CD8-positive, alpha-beta memory T cell (primary cell): Measurements from ENCODE around the gene C4orf51. TPM values are rescaled to one million over a fixed set of nuclear protein-coding genes. Genes with fewer than 3 reads are reported as not detected.

Experiments
- CTCF ChIA-PET: fragments of 350-600 bp; sonication (Branson Sonifier 250); formaldehyde crosslinking; loops from one replicate; lab custom pipeline; 2021; ENCODE audit warnings: antibody characterized with exemption; lab: Charles Lee
- POLR2A ChIA-PET: fragments of 350-600 bp; sonication (Branson Sonifier 250); formaldehyde crosslinking; loops from one replicate; lab custom pipeline; 2021; ENCODE audit warnings: antibody characterized with exemption; lab: Charles Lee
- DNase-seq, 5 donors: peaks; one replicate each; pipeline versions ENCODE4 v3.0.0 to v3.0.0-alpha.2; 2020 to 2022; ENCODE audit warnings: mixed read lengths in 1 of 5
- H3K27ac ChIP-seq: one replicate; pipeline ENCODE4 v1.7.0; 2013; ENCODE audit warnings: low read depth, mild to moderate bottlenecking, low read length, moderate library complexity
- H3K27me3 ChIP-seq: 2 replicates; pipeline ENCODE4 v1.7.0; 2013; ENCODE audit warnings: low read length, mild to moderate bottlenecking; ENCODE audit not compliant: insufficient read depth, poor library complexity, severe bottlenecking
- H3K36me3 ChIP-seq: 2 replicates; pipeline ENCODE4 v1.7.0; 2013; ENCODE audit warnings: mild to moderate bottlenecking, low read length, moderate library complexity; ENCODE audit not compliant: insufficient read depth
- H3K4me1 ChIP-seq: 2 replicates; pipeline ENCODE4 v1.7.0; 2013; ENCODE audit warnings: mild to moderate bottlenecking, low read length, moderate library complexity; ENCODE audit not compliant: insufficient read depth
- H3K4me3 ChIP-seq: 2 replicates; pipeline ENCODE4 v1.7.0; 2013; ENCODE audit warnings: mild to moderate bottlenecking, low read length
- H3K9me3 ChIP-seq: 2 replicates; pipeline ENCODE4 v1.7.0; 2013; ENCODE audit warnings: mild to moderate bottlenecking, low read length
- H3K27ac Mint-ChIP-seq, 8 donors: one replicate each; pipeline ENCODE4 v1.8.0; 2020 to 2021; ENCODE audit warnings: mixed read lengths in 8 of 8, mild to moderate bottlenecking in 6 of 8, inconsistent platforms in 3 of 8, moderate library complexity in 3 of 8
- H3K27me3 Mint-ChIP-seq, 2 donors: one replicate each; pipeline ENCODE4 v1.8.0; 2020 to 2021; ENCODE audit warnings: mixed read lengths in 2 of 2, mild to moderate bottlenecking in 1 of 2, moderate library complexity in 1 of 2
- H3K36me3 Mint-ChIP-seq, 3 donors: one replicate each; pipeline ENCODE4 v1.8.0; 2020 to 2021; ENCODE audit warnings: mixed read lengths in 3 of 3, inconsistent platforms in 1 of 3, mild to moderate bottlenecking in 1 of 3
- H3K4me1 Mint-ChIP-seq, 3 donors: one replicate each; pipeline ENCODE4 v1.8.0; 2020 to 2021; ENCODE audit warnings: mixed read lengths in 3 of 3, inconsistent platforms in 1 of 3, mild to moderate bottlenecking in 1 of 3
- H3K4me3 Mint-ChIP-seq, 7 donors: one replicate each; pipeline ENCODE4 v1.8.0; 2020 to 2021; ENCODE audit warnings: mixed read lengths in 7 of 7, mild to moderate bottlenecking in 6 of 7, moderate library complexity in 4 of 7, inconsistent platforms in 2 of 7
- H3K9me3 Mint-ChIP-seq, 5 donors: one replicate each; pipeline ENCODE4 v1.8.0; 2020 to 2022; ENCODE audit warnings: mixed read lengths in 5 of 5, mild to moderate bottlenecking in 3 of 5, moderate library complexity in 2 of 5, inconsistent platforms in 1 of 5
- polyA plus RNA-seq: library from polyadenylated mRNA; unstranded; fragments of 300-500 nt; fragmentation: Illumina TruSeq; gene quantifications from one replicate; pipeline ENCODE4 v1.2.3, GENCODE V29; 2021
- total RNA-seq, 2 experiments: library from RNA; stranded (reverse); gene quantifications; one replicate each; pipeline ENCODE4 v1.2.3, GENCODE V29; 2021

Gene C4orf51
- total and polyA plus RNA-seq, 3 experiments from 2014 or later = not detected

DNA sequence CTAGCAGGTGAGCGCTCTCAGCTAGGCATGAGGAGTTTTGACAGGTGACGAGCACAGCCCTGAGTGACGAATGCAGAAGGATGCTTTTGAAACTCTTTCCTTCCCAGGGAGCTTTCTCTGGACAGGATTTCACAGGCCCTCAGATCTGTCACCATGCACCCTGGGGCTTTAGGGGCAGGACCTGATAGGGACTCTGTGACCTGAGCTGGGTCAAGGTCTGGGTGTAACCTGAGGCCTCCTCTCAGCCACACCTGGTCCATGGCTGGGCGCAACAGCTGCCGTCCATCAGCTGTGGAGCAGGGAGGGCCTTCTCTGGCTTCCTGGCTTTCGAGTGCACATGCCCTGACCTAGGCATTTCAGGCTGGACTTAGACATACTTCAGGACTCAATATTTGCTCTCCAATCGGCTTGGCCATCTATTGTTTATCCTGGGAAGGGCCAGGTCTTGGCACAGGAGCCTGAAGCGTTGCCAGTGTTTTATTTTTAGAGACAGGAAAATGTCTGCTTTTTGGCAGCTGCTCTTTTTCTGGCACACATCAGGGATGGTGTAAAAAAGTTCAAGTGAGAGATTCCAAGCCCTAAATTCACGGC, 56.4 kb downstream of the C4orf51 start:
- no peak overlapping the region for H3K4me3 Mint-ChIP-seq
- Histone ChIP-seq H3K27me3 (peaks cover under 1% of the 10 kb centered on the region), H3K36me3 (no peaks in the 10 kb centered on the region), H3K27ac (no peak overlapping the region), H3K4me1 (peaks cover 5% of the 10 kb centered on the region), H3K4me3 (no peak overlapping the region), H3K9me3 (no peaks in the 10 kb centered on the region)
- no peak overlapping the region for H3K27ac Mint-ChIP-seq
- no peaks in the 10 kb centered on the region for H3K9me3 Mint-ChIP-seq
- peaks cover 12 to 23% (median 16%) of the 10 kb centered on the region in 3 donors for H3K4me1 Mint-ChIP-seq
- no peaks in the 10 kb centered on the region for H3K36me3 Mint-ChIP-seq
- H3K27me3 Mint-ChIP-seq = no peaks in the 10 kb centered on the region
- POLR2A ChIA-PET = no interaction called here
- DNase-seq = no peak
- CTCF ChIA-PET = no interaction called here

DNA sequence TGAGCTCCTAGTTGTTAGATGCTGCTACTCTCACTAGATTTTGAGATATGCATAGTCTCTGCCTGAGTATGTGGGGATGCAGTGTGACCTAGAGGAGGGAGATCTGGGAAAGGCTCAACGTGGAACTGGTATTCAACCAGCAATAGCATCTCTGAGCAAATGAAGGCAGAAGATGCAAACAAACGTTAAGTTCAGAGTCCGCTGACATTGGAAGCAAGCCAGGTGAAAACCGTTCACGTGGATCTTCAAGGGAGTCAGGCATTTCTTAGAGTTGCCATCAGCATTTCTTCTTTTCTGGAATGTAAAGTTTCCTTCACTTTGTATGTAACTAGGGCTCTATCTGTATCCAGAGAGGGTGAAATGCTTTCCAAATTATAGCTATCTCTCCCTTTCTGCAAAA, 59.9 kb downstream of the C4orf51 start:
- no peak overlapping the region for H3K27ac ChIP-seq
- Mint-ChIP-seq H3K27me3 (peaks cover 0 to 5% of the 10 kb centered on the region in 2 donors), H3K9me3 (peaks cover 0 to 2% (median 0%) of the 10 kb centered on the region in 5 donors), H3K4me1 (peaks cover 0 to 2% (median 0%) of the 10 kb centered on the region in 3 donors), H3K36me3 (no peaks in the 10 kb centered on the region), H3K4me3 (no peak overlapping the region), H3K27ac (no peak overlapping the region)
- H3K36me3 ChIP-seq = no peaks in the 10 kb centered on the region
- ChIA-PET CTCF (no interaction called here), POLR2A (no interaction called here)
- no peak for DNase-seq
- H3K27me3 ChIP-seq = no peaks in the 10 kb centered on the region
- H3K4me3 ChIP-seq = no peak overlapping the region
- H3K9me3 ChIP-seq = no peaks in the 10 kb centered on the region
- H3K4me1 ChIP-seq = no peaks in the 10 kb centered on the region

DNA sequence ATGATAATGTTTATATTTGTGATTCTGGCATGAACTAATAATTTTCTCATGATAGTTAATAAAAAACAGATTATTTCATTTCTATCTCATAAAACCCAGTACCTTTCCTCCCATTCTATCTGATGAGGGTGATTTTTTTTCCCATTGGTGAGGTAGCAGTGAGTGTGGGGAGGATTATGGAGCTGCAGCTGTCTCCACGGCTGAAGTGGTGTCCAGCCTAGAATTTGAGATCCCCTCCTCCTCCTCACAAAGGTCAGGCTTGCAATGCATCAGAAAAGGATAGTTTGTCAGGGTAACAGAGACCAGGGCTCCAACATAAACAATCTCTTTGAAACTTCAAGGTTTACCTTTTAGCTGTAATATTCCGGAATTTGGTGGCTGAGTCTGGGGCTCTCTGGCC, 60.9 kb downstream of the C4orf51 start:
- ChIA-PET POLR2A (no interaction called here), CTCF (no interaction called here)
- no peak for DNase-seq
- Mint-ChIP-seq H3K4me1 (no peaks in the 10 kb centered on the region), H3K4me3 (no peak overlapping the region), H3K27ac (no peak overlapping the region), H3K27me3 (peaks cover 5 to 6% of the 10 kb centered on the region in 2 donors), H3K9me3 (peaks cover 0 to 2% (median 0%) of the 10 kb centered on the region in 5 donors), H3K36me3 (no peaks in the 10 kb centered on the region)
- no peak overlapping the region for H3K4me3 ChIP-seq
- H3K4me1 ChIP-seq = no peaks in the 10 kb centered on the region
- no peaks in the 10 kb centered on the region for H3K9me3 ChIP-seq
- no peaks in the 10 kb centered on the region for H3K36me3 ChIP-seq
- H3K27ac ChIP-seq = no peak overlapping the region
- H3K27me3 ChIP-seq = no peaks in the 10 kb centered on the region

DNA sequence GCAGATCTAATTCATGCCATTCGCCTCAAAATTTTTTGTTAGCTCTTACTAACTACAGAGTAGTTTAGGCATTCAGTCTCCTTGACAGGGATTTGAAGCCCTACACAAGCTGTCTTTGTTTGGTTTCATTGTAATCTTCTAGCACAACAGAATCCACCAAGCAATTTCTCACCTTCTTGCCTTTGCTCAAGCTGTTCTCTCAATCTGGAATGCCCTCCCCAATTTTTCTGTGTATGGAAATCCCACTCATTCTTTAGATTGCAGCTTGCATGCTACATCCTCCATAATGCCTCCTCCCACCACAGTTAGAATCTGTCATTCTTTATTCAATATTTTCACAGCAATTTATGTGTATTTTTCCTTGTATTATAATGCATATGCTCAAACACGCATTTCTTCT, 63.7 kb downstream of the C4orf51 start:
- Histone ChIP-seq H3K27me3 (no peaks in the 10 kb centered on the region), H3K4me3 (no peak overlapping the region), H3K27ac (no peak overlapping the region), H3K4me1 (no peaks in the 10 kb centered on the region), H3K36me3 (no peaks in the 10 kb centered on the region), H3K9me3 (no peaks in the 10 kb centered on the region)
- Mint-ChIP-seq H3K4me3 (no peak overlapping the region), H3K27ac (no peak overlapping the region), H3K27me3 (peaks cover 7 to 11% of the 10 kb centered on the region in 2 donors), H3K9me3 (peaks cover 0 to 2% (median 0%) of the 10 kb centered on the region in 5 donors), H3K36me3 (peaks cover 0 to 2% (median 0%) of the 10 kb centered on the region in 3 donors), H3K4me1 (no peaks in the 10 kb centered on the region)
- no peak for DNase-seq
- ChIA-PET POLR2A (no interaction called here), CTCF (no interaction called here)

DNA sequence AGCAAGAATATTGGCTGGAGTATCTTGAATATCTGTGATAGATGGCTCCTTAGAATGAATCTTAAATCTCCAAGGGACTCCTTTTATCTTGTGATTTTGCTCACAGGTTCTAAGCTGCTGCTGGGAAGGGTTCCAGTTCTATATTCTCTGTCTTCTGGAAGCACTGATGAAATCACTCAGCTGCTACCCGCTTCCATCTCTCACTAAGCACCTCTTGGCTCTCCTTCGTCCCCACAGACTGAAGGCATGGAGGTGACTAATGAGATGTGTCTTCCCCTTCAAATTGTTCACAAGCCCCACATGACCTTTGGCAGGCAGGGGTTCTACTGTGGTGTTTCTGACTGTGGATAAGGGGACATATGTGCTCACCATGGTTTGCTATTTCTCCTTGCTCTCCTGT, 75.9 kb downstream of the C4orf51 start:
- no peaks in the 10 kb centered on the region for H3K9me3 ChIP-seq
- no peaks in the 10 kb centered on the region for H3K27me3 ChIP-seq
- Mint-ChIP-seq H3K36me3 (peaks cover 11 to 20% (median 17%) of the 10 kb centered on the region in 3 donors), H3K27me3 (peaks cover 4 to 13% of the 10 kb centered on the region in 2 donors), H3K4me1 (no peaks in the 10 kb centered on the region), H3K9me3 (no peaks in the 10 kb centered on the region), H3K4me3 (no peak overlapping the region), H3K27ac (peak overlapping the region in 2 of 8 donors; percentile 1 to 26)
- CTCF ChIA-PET = no interaction called here
- POLR2A ChIA-PET = no interaction called here
- H3K4me3 ChIP-seq = no peak overlapping the region
- no peak for DNase-seq
- H3K36me3 ChIP-seq = peaks cover 5% of the 10 kb centered on the region
- no peaks in the 10 kb centered on the region for H3K4me1 ChIP-seq
- H3K27ac ChIP-seq = no peak overlapping the region

DNA sequence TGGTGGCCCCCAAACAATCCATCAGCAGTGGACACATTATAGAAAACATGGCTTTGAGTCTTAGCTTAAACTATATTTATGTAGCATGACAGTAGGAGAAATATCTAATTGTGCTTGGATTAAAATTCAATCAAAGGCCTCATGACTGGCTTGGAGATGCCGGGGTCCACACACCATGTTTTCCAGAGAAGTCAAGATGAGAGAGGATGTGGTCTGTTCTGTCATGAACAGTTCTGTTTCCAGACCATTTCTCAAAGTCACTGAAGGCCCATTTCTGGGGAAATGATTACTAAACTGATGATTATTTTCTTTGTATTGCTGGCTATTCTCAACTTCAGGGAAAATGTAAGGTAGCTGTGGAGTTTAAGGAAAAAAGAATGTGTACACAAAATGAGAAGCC, 76.3 kb downstream of the C4orf51 start:
- no peak overlapping the region for H3K4me3 Mint-ChIP-seq
- H3K9me3 Mint-ChIP-seq = no peaks in the 10 kb centered on the region
- no peak for DNase-seq
- no peaks in the 10 kb centered on the region for H3K4me1 ChIP-seq
- H3K4me1 Mint-ChIP-seq = no peaks in the 10 kb centered on the region
- ChIA-PET POLR2A (no interaction called here), CTCF (no interaction called here)
- peaks cover 11 to 23% (median 18%) of the 10 kb centered on the region in 3 donors for H3K36me3 Mint-ChIP-seq
- peak overlapping the region in 1 of 8 donors; percentile 30 for H3K27ac Mint-ChIP-seq
- H3K4me3 ChIP-seq = no peak overlapping the region
- H3K36me3 ChIP-seq = peaks cover 5% of the 10 kb centered on the region
- H3K27me3 ChIP-seq = no peaks in the 10 kb centered on the region
- no peak overlapping the region for H3K27ac ChIP-seq
- H3K27me3 Mint-ChIP-seq = peaks cover 4 to 9% of the 10 kb centered on the region in 2 donors
- no peaks in the 10 kb centered on the region for H3K9me3 ChIP-seq

DNA sequence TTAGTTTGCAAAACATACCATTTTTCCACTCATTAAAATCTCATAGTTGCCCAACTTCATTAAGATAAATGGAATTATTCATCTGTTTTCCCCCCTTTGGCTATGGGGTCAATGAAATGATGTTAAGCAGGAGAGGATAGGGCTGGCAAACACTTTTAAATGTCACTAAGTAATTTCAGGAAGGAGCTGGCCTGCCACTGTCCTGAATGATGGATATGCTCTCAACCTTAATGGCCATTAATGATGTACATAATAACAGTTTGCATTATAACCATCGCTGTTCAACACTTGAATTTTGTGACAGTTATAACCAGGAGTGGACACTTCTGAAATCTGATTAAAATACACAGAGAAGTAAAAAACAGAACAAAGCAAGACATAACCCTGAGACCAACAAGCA, 77.2 kb downstream of the C4orf51 start:
- H3K4me1 Mint-ChIP-seq = no peaks in the 10 kb centered on the region
- POLR2A ChIA-PET = no interaction called here
- H3K27ac Mint-ChIP-seq = no peak overlapping the region
- Histone ChIP-seq H3K27ac (no peak overlapping the region), H3K27me3 (no peaks in the 10 kb centered on the region), H3K9me3 (no peaks in the 10 kb centered on the region), H3K4me3 (no peak overlapping the region), H3K4me1 (no peaks in the 10 kb centered on the region), H3K36me3 (peaks cover 5% of the 10 kb centered on the region)
- CTCF ChIA-PET = no interaction called here
- DNase-seq = no peak
- H3K27me3 Mint-ChIP-seq = peaks cover 3 to 4% of the 10 kb centered on the region in 2 donors
- H3K4me3 Mint-ChIP-seq = no peak overlapping the region
- H3K9me3 Mint-ChIP-seq = no peaks in the 10 kb centered on the region
- peaks cover 11 to 32% (median 22%) of the 10 kb centered on the region in 3 donors for H3K36me3 Mint-ChIP-seq

DNA sequence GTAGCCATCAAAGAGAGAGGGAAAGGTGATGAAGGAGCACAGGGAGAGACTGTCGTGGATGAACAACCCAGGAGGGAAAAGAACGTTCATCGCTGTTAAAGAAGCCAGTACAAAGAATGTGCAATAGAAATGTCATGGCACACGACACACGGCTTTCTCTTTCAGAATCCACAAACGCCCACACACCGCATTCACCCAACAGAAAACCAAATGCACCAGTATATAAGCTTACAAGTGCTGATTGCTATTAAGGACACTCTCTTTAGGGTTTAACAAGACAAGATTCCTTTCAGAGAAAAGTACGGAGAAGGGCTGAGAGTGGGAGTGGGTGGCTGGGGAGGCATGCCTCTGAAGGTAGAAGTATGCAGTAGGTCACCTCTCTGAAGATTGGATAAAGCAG, 80.2 kb downstream of the C4orf51 start:
- Histone ChIP-seq H3K36me3 (peaks cover 18% of the 10 kb centered on the region), H3K27ac (no peak overlapping the region), H3K27me3 (no peaks in the 10 kb centered on the region), H3K4me1 (no peaks in the 10 kb centered on the region), H3K9me3 (no peaks in the 10 kb centered on the region), H3K4me3 (no peak overlapping the region)
- Mint-ChIP-seq H3K36me3 (peaks cover 29 to 62% (median 39%) of the 10 kb centered on the region in 3 donors), H3K27me3 (no peaks in the 10 kb centered on the region), H3K4me1 (no peaks in the 10 kb centered on the region), H3K27ac (peak overlapping the region in 1 of 8 donors; percentile 85), H3K9me3 (no peaks in the 10 kb centered on the region), H3K4me3 (no peak overlapping the region)
- no peak for DNase-seq
- POLR2A ChIA-PET = no interaction called here
- CTCF ChIA-PET = no interaction called here
